HG02798 (cell line): ENCODE results near the gene PCDH15.

Source experiments
- ATAC-seq: cut with Tn5 transposase; IDR thresholded peaks from one replicate; pipeline ENCODE4 v1.9.1; 2021; ENCODE audit warnings: mild to moderate bottlenecking; ENCODE audit not compliant: unreplicated experiment, poor library complexity

Gene PCDH15

DNA sequence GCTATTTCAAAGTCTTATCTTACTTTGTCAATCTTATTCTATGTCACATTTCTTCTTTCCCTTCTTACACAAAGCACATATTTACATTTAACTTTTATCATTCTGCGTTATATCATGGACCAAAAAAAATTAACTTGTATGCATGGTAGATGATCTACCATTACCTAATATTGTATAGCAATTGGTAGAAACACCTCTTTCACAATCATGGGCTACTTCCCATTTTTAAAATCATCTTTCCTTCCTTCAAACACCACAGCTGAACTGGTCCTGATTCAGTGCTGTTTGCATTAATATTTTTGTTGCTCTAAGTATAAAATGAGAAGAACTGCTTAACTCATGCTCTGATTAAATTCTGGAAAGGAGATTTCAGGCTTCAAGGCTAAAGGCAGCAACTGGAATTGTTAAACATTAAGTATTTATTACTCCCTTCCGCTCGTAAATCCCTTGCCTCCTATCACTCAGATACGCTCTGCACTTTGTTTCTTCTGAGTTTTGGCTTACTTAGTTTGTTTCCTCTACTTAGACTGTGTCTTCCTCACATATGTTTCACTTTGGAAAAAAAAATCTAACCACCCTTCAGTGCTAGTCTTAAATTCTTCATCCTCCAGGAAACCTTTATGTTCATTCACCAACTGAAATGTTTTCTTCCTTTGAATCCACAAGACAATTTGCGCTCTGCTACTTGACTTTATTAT, 901.4 kb downstream of the PCDH15 start:
- ATAC-seq = no peak

DNA sequence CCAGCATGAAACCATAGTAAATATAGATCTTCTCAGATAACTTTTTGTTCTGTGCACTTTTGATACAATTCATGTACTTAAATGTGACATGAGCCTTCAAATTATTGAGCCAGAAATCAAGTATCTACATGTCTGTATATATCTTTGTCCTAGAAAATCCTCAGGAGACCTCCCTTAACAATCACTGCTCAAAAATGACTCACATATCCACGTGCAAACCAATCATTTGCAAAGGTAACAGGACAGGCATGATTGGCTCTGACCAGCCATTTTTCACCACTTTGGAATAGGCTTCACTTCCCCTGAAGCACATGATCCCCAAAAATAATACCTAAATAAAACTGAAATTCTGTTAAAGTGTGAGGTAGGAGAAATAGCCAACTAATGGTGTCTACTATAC, 902.5 kb downstream of the PCDH15 start:
- no peak for ATAC-seq

DNA sequence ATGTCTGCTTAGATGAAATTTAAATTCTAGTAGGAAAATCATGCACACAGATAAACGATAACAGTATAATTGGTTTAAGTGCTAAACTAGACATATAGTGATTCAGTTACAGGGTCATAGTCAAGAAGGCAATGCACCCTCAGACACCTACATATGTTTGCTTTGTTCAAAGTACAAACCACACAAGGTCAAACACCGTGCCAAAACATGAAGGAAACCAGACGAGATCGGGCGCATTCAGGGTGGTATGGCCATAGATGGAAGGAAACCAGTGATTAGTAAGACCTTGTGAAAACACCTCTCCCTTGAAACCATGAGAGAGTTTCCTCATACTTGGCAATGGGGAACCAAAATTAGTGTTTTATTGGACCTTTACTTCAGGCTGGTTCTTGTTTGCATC, 906.9 kb downstream of the PCDH15 start:
- ATAC-seq = no peak

GRCh38 chr10:53893061-53893460, 908.0 kb downstream of the PCDH15 start:
- ATAC-seq = no peak

GRCh38 chr10:53886325-53887300, 914.4 kb downstream of the PCDH15 start:
- ATAC-seq = no peak

GRCh38 chr10:53864846-53865245, 936.2 kb downstream of the PCDH15 start:
- no peak for ATAC-seq

DNA sequence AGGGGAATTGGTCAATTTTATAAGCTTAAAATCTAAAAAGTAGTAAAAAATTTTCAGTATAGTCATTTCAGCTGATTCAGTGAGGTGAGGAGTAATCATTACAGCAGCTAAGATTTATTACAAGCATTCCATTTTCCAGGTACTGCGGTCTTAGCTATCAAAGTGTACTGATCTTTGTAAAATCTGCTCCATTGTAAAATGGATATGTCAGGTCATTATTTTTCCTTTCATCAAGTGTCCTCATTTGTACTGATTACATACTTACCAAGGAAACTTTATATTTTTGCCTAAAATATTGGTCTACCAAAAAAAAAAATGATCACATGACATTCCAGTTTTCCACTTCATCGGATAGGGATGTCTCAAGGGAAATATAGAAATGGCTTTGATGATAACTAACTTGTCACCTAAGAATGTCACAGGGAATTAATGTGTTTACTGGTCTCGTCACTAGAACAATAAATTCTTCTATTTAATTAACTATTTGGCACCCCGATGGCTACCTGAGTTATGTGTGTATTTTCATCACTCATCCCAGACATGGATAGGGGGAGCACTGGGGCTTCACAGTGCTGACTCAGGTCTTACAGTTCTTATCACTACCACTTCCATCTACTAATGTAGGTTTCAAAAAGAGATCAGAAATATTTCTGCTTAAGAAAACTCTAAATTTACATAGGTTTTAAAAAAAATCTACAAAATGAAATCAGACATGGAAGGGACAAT, 948.4 kb downstream of the PCDH15 start:
- ATAC-seq = no peak

DNA sequence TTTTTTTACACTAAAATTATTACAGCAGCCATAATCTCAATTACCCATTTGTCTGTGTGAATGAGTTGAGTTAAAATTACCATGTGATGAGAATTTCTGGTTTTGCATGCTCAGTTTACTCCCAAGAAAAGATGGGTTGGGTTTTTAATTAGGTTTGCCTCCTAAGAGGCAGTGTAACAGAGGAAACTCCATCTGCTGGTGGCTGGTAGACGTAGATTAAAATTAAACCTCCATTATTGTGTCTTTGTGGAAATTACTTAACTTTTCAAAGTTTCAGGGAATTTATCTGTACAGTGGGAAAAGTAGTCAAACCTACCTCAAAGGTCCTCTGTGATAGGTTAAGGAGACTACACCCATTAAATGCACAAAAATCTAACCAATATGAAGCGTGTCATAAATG, 954.2 kb downstream of the PCDH15 start:
- no peak for ATAC-seq

- ATAC-seq = no peak
Measured at GRCh38 chr10:53843736-53844362, 957.2 kb downstream of the PCDH15 start.

DNA sequence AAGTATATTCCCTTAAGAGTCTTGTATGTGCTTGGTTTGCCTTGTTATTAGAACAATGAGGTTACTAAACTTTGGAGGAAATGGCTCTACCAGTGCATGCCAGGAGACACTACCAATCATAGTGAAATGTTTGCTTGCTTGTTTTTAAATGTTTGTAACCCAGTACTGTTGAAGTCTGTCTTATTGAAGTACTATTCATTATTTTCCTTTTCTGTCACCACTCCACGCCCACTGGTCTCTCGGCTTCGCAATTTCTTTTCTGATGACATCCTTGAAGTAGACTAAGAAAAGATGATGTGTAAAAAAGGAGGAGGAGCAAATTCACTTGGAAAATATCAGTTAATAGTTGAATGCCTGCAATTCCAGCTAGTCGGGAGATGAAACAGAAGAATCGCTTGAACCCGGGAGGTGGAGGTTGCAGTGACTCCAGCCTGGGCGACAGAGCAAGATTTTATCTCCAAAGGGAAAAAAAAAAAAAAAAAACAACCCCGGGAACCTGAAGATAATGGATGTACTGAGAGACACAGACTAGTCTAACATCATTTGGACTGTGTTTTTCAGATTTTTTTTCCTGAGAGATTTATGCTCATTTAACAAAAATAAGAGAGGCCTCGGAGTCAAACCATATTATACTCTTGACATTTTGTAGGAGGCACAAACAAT, 959.4 kb downstream of the PCDH15 start:
- ATAC-seq = no peak

DNA sequence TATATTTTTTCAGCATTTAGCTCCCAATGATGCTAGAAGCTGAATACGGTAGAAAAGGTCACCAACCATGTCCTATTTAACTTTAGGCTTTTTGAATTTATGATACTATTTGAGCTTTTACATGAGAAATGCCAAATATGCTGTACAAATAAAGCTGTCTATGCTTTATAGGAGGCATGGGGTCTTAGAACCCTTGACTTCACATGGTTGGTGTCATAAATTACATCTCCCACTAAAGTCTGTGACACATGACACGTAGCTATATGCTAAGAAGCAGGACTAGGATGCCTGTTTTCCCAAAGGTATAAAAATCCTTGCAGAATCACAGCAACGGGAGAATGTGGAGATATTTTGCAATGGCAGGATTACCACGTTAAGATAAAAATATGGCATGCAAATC, 960.4 kb downstream of the PCDH15 start:
- no peak for ATAC-seq

DNA sequence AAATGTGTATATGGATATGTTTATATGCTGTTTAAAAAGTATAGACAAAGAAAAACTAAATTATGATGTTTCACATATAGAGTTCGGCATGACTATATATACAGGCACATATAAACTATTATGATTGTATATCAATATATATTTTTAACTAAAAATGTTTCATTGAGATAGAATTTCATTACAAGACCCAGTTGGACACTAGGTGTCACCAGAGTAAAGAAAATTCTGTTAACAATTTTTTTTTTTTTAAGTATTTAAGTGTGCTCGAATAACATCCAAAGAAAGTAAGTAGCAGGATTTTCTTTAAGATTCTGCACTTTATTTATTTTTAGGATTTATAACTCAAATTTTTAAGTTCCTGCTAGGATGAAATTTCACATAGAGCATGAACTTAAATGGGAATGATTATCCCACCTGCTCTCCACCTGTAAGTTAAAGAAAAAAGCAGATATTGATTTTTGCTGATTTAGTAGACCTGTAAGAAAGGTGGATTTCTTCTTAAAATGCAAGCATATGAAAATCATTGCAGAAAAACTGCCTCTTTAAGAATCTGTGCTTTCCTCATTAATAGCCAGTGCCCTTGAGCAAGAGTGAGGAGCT, 961.5 kb downstream of the PCDH15 start:
- ATAC-seq = no peak

- ATAC-seq = no peak
Measured at GRCh38 chr10:53836638-53837037, 964.4 kb downstream of the PCDH15 start.

DNA sequence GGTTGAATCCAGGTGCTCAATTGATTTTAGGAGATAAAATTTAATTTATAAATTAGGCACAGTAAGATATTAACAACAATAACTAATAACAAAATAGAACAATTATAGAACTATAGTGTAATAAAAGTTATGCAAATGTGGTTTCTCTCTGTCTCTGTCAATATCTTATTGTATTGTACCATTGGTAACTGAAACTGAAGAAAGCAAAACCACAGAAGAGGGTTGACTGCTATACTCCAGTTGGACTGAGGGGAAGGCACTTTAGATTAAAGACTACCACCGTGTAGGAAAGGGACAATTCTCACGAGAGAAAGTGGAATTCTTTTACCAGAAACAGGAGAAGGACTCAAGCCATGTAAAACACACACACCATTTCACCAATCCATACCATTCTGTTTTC, 967.1 kb downstream of the PCDH15 start:
- ATAC-seq = no peak

- no peak for ATAC-seq
Measured at GRCh38 chr10:53827261-53827660, 973.8 kb downstream of the PCDH15 start.

- no peak for ATAC-seq
Measured at GRCh38 chr10:53808677-53809372, 992.2 kb downstream of the PCDH15 start.

DNA sequence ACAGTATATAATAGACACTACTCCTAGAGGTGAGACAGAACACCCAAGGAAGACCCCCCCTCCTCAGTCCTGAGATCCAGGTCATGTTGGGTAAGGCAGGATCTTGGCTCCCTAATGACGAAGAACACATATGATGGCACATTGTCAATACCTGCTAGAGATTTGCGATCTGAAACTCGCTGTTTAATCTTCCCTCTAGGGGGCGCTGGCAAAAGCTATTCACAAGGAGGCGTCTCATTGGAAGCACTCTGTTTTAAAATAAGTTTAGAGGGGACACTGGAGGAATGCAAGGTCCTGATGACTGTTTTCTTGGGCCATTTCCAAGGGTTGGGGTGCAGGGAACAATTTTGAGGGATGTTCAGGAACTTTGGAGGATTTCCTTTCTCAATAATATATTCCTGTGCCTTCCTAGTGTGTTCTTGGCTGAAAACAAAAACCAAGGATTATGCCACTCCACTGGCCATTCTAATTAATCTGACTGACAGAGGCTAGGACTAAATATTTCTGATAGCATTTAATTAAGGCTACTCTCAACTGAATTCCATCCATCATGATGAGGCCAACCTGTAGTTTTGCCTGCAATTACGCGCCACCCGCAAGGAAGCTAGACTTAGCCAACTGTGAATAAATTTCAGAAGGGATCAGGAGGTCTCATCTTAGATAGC, 1014.7 kb downstream of the PCDH15 start:
- no peak for ATAC-seq

DNA sequence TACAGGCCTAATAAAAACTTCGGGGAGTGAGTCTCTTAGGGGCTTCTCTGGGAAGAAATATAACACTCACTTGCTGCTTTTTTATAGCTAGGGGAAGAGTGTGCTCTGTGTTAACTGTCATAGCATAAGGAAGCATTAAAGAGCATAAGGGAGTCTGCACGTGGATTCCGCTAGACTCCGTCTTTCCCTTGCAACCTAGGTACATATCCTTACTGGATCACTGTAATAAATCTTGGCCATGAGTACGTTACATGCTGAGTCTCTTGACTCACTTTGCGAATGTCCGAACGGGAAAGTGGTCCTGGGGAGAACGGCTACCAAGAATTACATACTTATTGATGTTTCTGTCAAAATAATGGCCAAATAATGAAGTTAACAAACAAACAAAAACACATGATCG, 1029.3 kb downstream of the PCDH15 start:
- no peak for ATAC-seq
